LNCAP (cell line): Measurements from ENCODE around the gene SRPK3.

Experiments used
- CTCF ChIP-seq: fragments of 450-650 bp; IDR thresholded peaks from 2 replicates; pipeline ENCODE4 v1.5.1; 2017; ENCODE audit warnings: mild to moderate bottlenecking

The SRPK3 gene

DNA sequence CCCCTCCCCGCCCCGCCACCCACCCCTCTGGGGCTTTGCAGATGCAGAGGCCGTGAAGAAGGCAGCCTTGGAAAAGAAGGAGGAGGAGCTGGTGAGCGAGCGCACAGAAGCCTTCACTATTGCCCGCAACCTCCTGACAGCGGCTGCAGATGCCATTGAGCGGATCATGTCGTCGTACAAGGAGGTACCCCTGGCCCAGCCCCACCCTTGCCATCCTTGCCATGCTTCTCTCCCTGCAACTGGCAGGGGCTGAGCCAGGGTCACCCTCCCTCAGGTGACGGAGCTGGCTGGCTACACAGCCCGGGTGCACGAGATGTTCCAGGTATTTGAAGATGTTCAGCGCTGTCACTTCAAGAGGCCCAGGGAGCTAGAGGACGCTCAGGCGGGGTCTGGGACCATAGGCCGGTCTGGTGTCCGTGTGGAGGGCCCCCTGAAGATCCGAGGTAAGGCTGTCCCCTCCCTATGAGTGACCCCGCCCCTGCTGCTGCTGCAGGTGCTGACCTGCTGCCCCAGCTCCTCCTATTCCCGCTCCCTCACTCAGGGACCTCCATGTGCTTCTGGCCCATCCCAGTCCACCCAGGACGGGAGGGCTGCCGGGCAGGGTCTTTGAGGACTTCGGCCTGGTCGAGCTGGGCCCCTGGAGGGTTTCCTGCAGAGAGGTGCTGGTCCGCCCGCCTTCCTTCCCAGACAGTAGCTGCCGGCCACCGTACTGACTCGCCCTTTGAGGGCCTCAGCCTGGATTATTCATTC lies 44.6 kb upstream of the SRPK3 start:
- TF ChIP-seq CTCF, result no peak

GRCh38 chrX:153736871-153737441 lies 43.9 kb upstream of the SRPK3 start:
- TF ChIP-seq CTCF, result no peak

DNA sequence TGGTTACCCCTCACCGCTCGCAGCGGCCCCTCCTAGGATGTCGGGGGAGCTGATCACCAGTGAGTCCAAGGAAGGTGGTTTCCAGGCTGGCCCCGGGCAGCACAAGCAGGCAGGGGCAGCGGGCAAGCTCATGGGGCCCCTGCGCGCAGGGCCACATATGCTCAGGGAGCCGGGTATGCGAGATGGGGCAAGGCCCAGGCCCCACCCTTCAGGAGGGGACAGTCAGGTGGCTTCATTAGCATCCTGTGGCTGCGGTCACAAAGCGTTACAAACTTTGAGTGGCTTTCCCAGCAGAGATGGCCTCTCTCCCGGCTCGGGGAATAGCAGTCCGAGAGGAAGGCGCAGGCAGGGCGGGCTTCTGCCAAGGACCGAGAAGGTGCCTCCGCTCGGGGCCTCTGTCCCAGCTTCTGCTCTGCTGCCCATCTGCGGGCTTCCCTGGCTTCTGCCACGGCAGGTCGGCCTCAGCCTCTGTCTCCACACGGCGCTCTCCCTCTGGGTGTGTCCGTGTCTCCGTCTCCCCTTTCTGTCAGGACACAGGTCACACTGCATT lies 42.7 kb upstream of the SRPK3 start:
- no peak for TF ChIP-seq CTCF

- no peak for TF ChIP-seq CTCF
Observed at GRCh38 chrX:153739754-153740486, 40.9 kb upstream of the SRPK3 start.

DNA sequence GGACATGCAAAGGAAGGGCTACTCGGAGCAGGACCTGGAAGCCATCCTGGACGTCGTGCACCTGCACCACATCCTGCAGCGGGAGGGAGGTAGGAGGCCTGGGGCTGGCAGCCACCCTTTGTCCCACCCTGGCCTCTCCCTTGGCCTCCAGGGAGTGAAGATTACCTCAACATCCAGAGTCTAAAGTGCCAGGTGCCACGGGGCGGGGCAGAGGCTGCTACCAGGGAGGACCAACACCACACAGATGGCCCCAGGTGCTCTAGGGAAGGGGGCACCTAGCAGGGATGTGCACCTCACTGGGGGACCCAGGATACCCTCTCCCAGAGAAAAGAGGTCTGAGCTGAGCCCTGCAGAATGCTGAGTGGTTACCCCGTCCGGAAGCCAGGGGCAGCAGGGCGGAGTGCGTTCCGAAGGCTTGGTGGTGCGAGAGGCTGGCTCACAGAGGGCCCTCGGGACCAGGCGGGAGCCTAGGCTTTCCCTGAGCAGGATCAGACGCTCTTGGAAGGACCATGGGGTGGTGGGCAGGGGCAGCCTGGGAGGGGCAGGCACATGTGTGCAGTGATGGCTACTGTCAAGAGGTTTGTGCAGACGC lies 40.1 kb upstream of the SRPK3 start:
- TF ChIP-seq CTCF, result no peak

DNA sequence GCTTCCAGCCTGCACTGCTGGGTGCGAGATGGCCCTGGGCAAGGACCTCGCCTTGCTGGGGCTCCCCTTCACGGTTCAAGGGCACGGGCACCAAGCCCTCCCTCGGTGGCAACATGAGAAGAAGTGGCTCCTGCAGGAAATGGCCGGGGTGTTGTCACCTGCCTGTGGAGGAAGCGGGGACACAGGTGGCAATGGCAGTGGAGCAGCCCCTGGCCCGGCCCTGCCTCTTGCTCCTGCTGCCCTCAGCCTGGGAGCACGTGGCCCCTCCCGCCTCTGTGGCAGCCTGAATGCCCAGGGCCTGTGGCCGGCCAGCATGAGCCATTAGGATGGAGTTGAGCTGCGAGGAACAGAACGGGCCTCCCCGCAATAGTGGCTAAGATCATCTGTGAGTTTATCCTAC lies 39.4 kb upstream of the SRPK3 start:
- no peak for TF ChIP-seq CTCF

GRCh38 chrX:153744210-153745066 lies 36.4 kb upstream of the SRPK3 start:
- no peak for TF ChIP-seq CTCF
